Dendritic cell treated with granulocyte-macrophage colony-stimulating factor and Interleukin-4, amounts not matched to agents 40 ng/mL and 50 ng/mL, for 4 days (primary cell): ENCODE measurements around the gene CACNG7.
"Not testable (repeated sequence)": the region's sequence is repeated elsewhere in the genome, so short reads cannot be mapped to it uniquely, and the experiment has no call there.

Experiments used
- H3K27ac Mint-ChIP-seq: one replicate; pipeline ENCODE4 v1.8.0; 2022; ENCODE audit warnings: mild to moderate bottlenecking, mixed read lengths
- H3K27me3 Mint-ChIP-seq: one replicate; pipeline ENCODE4 v1.8.0; 2022; ENCODE audit warnings: mild to moderate bottlenecking, mixed read lengths
- H3K36me3 Mint-ChIP-seq: one replicate; pipeline ENCODE4 v1.8.0; 2022; ENCODE audit warnings: low read depth, mixed read lengths
- H3K4me1 Mint-ChIP-seq: one replicate; pipeline ENCODE4 v1.8.0; 2022; ENCODE audit warnings: low read depth, mixed read lengths
- H3K4me3 Mint-ChIP-seq: one replicate; pipeline ENCODE4 v1.8.0; 2022; ENCODE audit warnings: mild to moderate bottlenecking, moderate library complexity, mixed read lengths
- H3K9me3 Mint-ChIP-seq: one replicate; pipeline ENCODE4 v1.8.0; 2022; ENCODE audit warnings: mixed read lengths
- intact Hi-C: fragments of 100-400 bp; cut with micrococcal nuclease; formaldehyde crosslinking; loops from one replicate; pipeline ENCODE4 v1.15.0; 2022

The CACNG7 gene

DNA sequence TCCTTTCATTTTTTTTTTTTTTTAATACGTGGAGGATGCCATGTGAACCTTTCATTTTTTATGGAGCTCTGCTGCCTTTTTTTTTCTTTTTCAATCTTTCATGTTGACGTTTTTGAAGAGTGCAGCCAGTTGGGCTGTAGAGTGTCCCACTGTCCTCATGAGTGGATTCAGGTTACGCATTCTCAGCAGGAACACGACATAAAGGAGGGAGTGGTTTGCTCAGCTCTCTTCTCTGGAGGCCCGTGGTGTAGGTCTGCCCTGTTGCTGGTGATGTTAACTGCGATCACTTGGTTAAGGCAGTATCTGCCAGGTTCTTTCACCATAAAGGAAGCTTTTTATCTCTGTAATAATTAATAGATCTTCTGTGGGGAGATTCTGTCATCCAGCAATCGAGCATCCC, 27.0 kb downstream of the CACNG7 start:
- intact Hi-C loops = no loop called here
- Mint-ChIP-seq H3K36me3 (no peaks in the 10 kb centered on the region), H3K4me3 (no peak overlapping the region), H3K9me3 (no peaks in the 10 kb centered on the region), H3K27me3 (peaks cover 48% of the 10 kb centered on the region), H3K4me1 (no peaks in the 10 kb centered on the region), H3K27ac (no peak overlapping the region)

- Mint-ChIP-seq H3K36me3 (no peaks in the 10 kb centered on the region), H3K27me3 (peaks cover 73% of the 10 kb centered on the region), H3K4me1 (peaks cover 12% of the 10 kb centered on the region), H3K27ac (no peak overlapping the region), H3K4me3 (no peak overlapping the region), H3K9me3 (peaks cover 9% of the 10 kb centered on the region)
- intact Hi-C loops = no loop called here
Observed at GRCh38 chr19:53942001-53942786, 33.1 kb downstream of the CACNG7 start.

- peaks cover 9% of the 10 kb centered on the region for H3K9me3 Mint-ChIP-seq
- H3K27me3 Mint-ChIP-seq = peaks cover 75% of the 10 kb centered on the region
- no peaks in the 10 kb centered on the region for H3K36me3 Mint-ChIP-seq
- intact Hi-C loops = no loop called here
- no peak overlapping the region for H3K27ac Mint-ChIP-seq
- peaks cover 12% of the 10 kb centered on the region for H3K4me1 Mint-ChIP-seq
- H3K4me3 Mint-ChIP-seq = no peak overlapping the region
Observed at GRCh38 chr19:53944416-53944815, 35.3 kb downstream of the CACNG7 start.

- peaks cover 73% of the 10 kb centered on the region for H3K27me3 Mint-ChIP-seq
- H3K9me3 Mint-ChIP-seq = peaks cover 9% of the 10 kb centered on the region
- no peak overlapping the region for H3K27ac Mint-ChIP-seq
- H3K4me1 Mint-ChIP-seq = peaks cover 12% of the 10 kb centered on the region
- intact Hi-C loops = no loop called here
- H3K4me3 Mint-ChIP-seq = no peak overlapping the region
- no peaks in the 10 kb centered on the region for H3K36me3 Mint-ChIP-seq
Observed at GRCh38 chr19:53944933-53945332, 35.9 kb downstream of the CACNG7 start.

DNA sequence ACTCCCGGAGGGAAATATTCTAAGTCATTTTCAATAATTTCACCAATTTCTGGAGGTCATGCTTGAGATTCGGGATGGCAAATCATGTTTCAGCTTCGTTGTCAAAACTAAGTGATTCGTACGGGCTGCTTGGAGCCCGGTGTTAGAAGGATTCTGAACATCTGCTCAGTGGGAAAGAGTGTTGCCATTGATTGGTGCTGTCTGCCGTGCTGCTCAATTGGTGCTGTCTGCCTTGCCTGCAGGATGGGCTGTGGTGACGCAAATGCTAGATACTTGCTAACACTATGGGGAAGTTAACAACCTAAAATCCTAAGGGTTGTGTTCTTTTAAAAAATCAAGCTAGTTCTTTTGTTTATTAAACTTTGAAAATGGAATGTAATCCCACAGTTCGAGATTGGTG, 36.4 kb downstream of the CACNG7 start:
- intact Hi-C loops = no loop called here
- Mint-ChIP-seq H3K9me3 (peaks cover 9% of the 10 kb centered on the region), H3K36me3 (no peaks in the 10 kb centered on the region), H3K4me3 (no peak overlapping the region), H3K27me3 (peaks cover 68% of the 10 kb centered on the region), H3K27ac (no peak overlapping the region), H3K4me1 (peaks cover 12% of the 10 kb centered on the region)

DNA sequence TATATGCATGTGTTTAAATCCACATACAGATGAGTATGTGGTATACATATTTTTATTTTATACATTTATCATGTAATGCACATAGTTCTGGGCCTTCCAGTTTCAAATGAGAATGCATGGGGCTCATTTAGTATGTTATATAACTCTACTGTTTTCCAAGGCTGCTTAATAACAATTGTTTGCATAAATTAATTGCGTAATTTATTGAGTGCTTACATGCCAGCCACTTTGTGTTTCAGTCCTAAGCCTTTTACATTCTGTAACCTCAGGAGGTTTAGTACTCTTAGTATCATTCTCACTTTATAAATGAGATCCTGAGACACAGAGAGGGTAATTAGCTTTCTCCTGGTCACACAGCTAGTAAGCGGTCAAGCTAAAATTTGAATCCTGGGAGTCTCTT, 36.9 kb downstream of the CACNG7 start:
- H3K27me3 Mint-ChIP-seq = peaks cover 63% of the 10 kb centered on the region
- no peak overlapping the region for H3K27ac Mint-ChIP-seq
- no peak overlapping the region for H3K4me3 Mint-ChIP-seq
- intact Hi-C loops = no loop called here
- H3K36me3 Mint-ChIP-seq = no peaks in the 10 kb centered on the region
- peaks cover 9% of the 10 kb centered on the region for H3K9me3 Mint-ChIP-seq
- peaks cover 12% of the 10 kb centered on the region for H3K4me1 Mint-ChIP-seq

- intact Hi-C loops = no loop called here
- Mint-ChIP-seq H3K4me3 (no peak overlapping the region), H3K27me3 (peaks cover 55% of the 10 kb centered on the region), H3K27ac (no peak overlapping the region), H3K36me3 (no peaks in the 10 kb centered on the region), H3K4me1 (peaks cover 6% of the 10 kb centered on the region), H3K9me3 (peaks cover 3% of the 10 kb centered on the region)
Observed at GRCh38 chr19:53947624-53948023, 38.5 kb downstream of the CACNG7 start.

DNA sequence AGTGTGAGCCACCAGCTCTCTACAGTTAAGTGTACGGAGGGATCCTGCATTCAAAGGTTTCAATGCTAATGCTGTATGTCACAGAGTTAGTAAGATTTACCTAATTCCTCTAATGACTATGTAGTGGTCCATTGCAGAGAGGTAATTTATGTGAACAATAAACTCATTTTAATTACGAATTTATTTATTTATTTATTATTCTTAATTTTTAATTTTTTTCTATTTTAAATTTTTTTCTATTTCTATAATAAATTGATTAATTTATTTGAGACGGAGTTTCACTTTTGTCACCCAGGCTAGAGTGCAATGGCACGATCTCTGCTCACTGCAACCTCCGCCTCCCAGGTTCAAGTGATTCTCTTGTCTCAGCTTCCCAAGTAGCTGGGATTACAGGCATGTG, 39.5 kb downstream of the CACNG7 start:
- H3K36me3 Mint-ChIP-seq, H3K4me3 Mint-ChIP-seq, H3K4me1 Mint-ChIP-seq, intact Hi-C loops, H3K27ac Mint-ChIP-seq, H3K9me3 Mint-ChIP-seq: not testable (repeated sequence)
- peaks cover 51% of the 10 kb centered on the region for H3K27me3 Mint-ChIP-seq

DNA sequence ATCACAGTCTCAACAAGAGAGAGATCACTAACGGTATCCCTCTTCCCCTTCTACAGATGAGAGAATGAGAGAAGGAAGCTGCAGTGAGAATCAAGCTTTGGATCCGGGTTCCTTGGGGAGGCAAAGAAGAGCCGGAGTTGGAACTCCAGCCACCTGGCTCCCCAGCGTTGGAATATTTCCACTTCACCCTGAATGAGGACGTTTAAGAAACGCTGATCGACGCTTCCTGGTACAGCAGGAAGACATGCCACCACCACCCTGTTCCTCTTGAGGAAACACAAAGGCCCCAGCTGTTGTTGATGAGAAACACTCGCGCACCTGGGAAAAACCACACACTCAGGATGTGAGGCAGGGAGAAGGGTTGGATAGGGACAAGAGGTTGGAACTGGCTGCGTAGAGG, 42.4 kb downstream of the CACNG7 start:
- Mint-ChIP-seq H3K27ac (no peak overlapping the region), H3K4me3 (no peak overlapping the region), H3K36me3 (no peaks in the 10 kb centered on the region), H3K9me3 (no peaks in the 10 kb centered on the region), H3K27me3 (peaks cover 50% of the 10 kb centered on the region), H3K4me1 (no peaks in the 10 kb centered on the region)
- intact Hi-C loops = no loop called here

DNA sequence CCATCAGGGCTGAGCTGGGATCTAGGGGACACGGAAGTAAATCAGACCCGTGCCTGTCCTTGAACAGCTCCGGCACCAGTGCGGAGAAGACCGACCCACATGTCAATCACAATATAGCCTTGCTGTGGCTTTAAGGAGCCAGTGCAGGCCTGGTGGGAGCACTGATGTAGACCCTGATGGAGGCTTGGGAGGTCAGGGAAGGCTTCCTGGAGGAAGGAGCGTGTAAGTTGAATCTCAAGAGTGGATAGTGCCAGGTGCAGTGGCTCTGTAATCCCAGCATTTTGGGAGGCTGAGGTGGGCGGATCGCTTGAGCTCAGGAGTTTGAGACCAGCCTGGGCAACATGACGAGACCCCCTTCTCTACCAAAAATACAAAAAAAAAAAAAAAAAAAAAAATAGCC, 42.9 kb downstream of the CACNG7 start:
- Mint-ChIP-seq H3K36me3 (no peaks in the 10 kb centered on the region), H3K27ac (no peak overlapping the region), H3K9me3 (no peaks in the 10 kb centered on the region), H3K4me3 (no peak overlapping the region), H3K27me3 (peaks cover 54% of the 10 kb centered on the region), H3K4me1 (no peaks in the 10 kb centered on the region)
- intact Hi-C loops = no loop called here

GRCh38 chr19:53953383-53953782, 44.3 kb downstream of the CACNG7 start:
- Mint-ChIP-seq H3K27me3 (peaks cover 58% of the 10 kb centered on the region), H3K4me3 (no peak overlapping the region), H3K27ac (no peak overlapping the region)

GRCh38 chr19:53957448-53958167, 48.5 kb downstream of the CACNG7 start:
- no peak overlapping the region for H3K27ac Mint-ChIP-seq

More at GRCh38 chr19:53953383-53953782, 44.3 kb downstream of the CACNG7 start:
- Mint-ChIP-seq H3K36me3 (no peaks in the 10 kb centered on the region), H3K9me3 (no peaks in the 10 kb centered on the region), H3K4me1 (peaks cover 4% of the 10 kb centered on the region)
- intact Hi-C loops = no loop called here

DNA sequence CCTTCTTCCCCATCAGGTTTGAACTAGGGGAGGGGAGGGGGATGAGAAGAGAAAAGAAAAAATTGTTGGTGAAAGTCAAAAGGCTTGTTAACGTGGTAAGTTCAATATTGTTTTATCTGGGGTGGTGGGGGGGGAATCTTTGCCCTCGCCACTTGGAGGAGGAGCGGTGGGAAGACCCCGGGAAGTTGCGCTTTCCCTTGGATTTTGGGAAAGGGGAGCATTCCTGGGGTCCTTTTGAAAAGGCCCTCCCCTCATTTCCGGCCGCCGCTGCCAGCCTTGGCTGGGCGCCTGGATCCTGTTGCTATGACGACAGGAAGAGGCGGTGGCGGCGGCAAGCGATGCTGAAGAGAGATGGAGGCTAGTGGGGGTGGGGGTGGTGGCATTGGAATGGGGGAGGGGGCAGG, 49.1 kb downstream of the CACNG7 start:
- no peak overlapping the region for H3K4me3 Mint-ChIP-seq
- H3K4me1 Mint-ChIP-seq = peaks cover 29% of the 10 kb centered on the region
- no peaks in the 10 kb centered on the region for H3K9me3 Mint-ChIP-seq
- intact Hi-C loops = no loop called here
- peaks cover 82% of the 10 kb centered on the region for H3K27me3 Mint-ChIP-seq
- no peak overlapping the region for H3K27ac Mint-ChIP-seq
- no peaks in the 10 kb centered on the region for H3K36me3 Mint-ChIP-seq

More at GRCh38 chr19:53957448-53958167, 48.5 kb downstream of the CACNG7 start:
- Mint-ChIP-seq H3K36me3 (no peaks in the 10 kb centered on the region), H3K4me3 (no peak overlapping the region), H3K9me3 (no peaks in the 10 kb centered on the region), H3K27me3 (peaks cover 82% of the 10 kb centered on the region), H3K4me1 (peaks cover 29% of the 10 kb centered on the region)
- intact Hi-C loops = no loop called here

DNA sequence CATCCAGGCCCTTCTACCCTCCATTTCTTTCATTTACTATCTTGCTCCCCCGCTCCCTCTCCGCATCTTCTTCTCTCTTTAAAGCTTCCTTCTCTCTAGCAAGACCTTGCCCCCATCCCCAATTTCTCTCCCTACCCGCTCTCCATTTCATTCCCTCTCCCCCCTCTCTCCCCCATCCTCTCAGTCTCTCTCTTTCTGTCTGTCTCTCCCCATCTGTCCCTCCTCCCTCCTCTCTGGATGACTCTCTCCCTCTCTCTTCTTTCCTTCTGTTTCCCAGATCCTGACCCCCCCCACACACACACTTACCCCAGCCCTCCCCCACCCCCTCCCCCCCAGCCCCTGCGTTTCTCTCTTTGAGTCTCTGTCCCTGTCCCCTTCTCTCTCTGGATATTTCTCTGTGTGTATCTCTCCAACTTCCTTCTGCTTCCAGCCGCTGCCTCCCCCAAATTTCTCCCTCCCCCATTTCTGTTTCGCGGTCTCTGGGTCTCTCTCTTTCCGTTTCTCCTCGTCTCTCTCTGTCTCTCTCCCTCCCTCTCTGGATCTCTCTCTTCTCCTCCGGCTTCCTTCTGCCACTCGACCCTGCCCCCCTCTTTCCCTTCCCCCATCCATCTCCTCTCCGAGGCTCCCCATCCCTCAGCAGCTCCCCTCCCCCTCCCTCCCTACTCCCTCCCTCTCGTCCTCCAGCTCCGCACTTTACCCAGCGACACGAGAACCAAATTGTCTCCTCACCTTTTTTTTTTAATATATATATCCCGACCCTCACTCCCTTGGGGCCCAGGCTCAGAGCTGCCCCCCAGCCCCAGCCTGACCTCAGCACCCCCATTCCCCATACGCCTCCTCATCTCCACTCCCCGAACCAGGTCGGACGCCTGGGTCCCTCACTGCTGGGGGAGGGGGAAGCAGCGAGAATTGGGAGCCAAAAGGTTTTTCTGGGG, 50.0 kb downstream of the CACNG7 start:
- Mint-ChIP-seq H3K9me3 (no peaks in the 10 kb centered on the region), H3K27ac (no peak overlapping the region)
- intact Hi-C loops = no loop called here

More for the DNA sequence above, 50.0 kb downstream of the CACNG7 start:
- Mint-ChIP-seq H3K4me3 (no peak overlapping the region), H3K36me3 (no peaks in the 10 kb centered on the region), H3K4me1 (peaks cover 29% of the 10 kb centered on the region), H3K27me3 (peaks cover 86% of the 10 kb centered on the region)
